Measurements from ENCODE around the gene SELENOO.

Gene SELENOO

GRCh38 chr22:50185375-50186087 lies 15.3 kb upstream of the SELENOO start, which contains the start of gene TRABD:
TSS of gene TRABD (plus strand) at chr22:50185913. CDS start at chr22:50193061, 7,148 bp downstream.
- DNase-seq = peak; percentile 82

DNA sequence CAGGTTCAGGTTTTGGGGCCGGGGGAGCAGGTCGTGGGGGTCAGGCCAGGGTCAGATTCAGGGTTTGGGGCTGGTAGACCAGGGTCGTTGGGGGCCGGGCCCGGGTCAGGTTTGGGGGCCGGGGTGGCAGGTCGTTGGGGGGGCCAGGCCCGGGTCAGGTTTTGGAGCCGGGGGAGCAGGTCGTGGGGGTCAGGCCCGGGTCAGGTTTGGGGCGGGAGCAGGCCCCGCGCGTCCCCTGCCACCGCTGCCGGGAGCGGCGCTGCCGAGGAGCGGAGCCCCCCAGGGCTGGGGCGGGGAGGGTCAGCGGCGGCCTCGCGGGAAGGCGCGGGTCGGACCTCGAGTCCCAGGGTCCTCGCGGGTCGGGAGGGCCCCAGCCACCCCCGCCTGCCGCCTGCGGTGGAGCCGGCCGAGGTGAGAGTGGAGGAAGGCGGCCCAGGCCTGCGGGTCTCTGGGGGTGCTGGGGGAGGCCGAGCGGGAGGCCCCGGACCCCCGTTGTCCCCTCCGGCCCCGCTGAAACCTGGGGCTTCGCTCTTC lies 14.6 kb upstream of the SELENOO start:
- no peak for DNase-seq

DNA sequence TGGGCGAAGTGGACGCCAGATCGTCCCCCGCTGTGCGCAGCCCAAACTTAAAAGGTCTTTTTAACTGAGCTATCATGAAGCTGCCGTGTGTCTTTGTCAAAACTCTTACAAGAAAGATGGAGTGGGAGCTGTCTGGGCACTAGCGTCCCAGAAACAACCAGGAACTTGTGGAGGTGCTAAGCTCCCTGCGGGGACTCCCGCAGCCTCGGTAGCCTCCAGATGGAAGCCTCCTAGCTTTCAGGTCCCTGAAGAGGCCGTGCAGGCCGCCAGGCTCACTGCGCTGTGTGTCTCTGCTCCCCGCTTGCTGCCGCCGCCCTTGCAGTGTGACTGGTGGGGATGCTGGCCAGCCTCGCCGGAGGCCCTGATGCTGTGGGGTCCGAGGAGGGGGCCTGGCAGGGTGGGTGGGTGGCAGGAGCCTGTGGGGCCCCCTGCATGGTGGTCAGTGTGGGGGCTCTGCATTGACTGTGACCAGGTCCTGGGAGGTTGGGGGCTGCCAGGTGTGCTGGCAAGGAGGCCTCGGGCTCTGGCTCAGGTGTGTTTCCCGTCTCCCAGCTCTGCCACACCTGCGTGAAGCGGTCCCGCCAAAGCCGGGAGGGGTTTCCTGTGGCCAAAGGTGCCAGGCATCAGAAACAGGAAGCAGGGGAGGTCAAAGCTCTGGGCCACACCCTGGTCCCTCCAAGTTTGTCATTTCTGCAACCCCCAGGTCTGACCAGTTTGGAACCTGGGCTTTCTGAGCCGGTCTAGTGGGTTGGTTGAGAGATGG lies 13.9 kb upstream of the SELENOO start:
- peak; percentile 36 for DNase-seq

- DNase-seq = no peak
Measured at GRCh38 chr22:50188356-50188755, 12.5 kb upstream of the SELENOO start.

DNA sequence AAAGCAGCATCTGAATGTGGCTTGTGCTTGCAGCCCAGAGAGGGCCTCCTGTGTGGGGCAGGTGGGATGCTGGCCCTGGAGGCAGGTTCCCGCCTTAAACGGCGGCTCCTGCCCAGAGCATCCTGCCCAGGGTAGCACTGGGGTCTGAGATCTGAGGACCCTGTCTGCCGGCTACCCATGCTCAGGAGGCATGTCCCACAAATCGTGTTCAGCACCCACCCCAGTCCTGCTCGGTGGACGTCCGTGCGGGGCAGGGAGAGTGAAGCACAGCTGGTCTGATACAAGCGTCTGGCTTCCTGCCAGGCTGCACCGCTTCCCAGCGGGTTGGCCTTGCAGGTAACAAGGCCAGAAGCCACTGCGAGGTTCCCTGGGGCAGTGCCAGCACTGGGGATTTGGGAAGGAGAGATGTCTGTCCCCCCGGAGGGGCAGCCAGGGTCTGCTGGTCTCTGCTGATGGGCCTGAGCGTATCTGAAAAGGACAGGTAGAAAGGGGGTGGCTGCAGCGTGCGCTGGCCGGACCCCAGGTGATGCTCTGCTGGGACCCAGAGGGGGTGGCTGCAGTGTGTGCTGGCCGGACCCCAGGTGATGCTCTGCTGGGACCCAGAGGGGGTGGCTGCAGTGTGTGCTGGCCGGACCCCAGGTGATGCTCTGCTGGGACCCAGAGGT lies 11.5 kb upstream of the SELENOO start:
- no peak for DNase-seq

DNA sequence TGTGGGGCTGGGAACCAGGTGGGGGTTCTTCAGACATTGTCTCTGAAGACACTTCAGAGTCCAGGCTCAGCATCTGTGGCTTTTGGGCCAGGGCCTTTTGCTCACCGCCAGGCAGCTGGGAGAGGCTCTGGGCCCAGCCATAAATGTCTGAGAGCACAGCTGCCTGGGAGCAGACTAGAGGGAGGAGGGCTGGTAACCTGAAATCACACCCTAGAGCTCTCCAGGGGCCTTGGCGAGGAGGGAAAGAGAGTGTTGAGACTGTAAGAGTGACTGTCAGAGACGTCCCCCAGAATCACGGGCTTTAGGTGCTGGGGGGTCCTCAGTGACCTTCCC lies 11.0 kb upstream of the SELENOO start:
- no peak for DNase-seq

GRCh38 chr22:50190182-50190940 lies 10.4 kb upstream of the SELENOO start:
- DNase-seq = peak; percentile 71

- no peak for DNase-seq
Measured at GRCh38 chr22:50190941-50191741, 9.7 kb upstream of the SELENOO start.

GRCh38 chr22:50192436-50193204 lies 8.2 kb upstream of the SELENOO start:
- DNase-seq = no peak

DNA sequence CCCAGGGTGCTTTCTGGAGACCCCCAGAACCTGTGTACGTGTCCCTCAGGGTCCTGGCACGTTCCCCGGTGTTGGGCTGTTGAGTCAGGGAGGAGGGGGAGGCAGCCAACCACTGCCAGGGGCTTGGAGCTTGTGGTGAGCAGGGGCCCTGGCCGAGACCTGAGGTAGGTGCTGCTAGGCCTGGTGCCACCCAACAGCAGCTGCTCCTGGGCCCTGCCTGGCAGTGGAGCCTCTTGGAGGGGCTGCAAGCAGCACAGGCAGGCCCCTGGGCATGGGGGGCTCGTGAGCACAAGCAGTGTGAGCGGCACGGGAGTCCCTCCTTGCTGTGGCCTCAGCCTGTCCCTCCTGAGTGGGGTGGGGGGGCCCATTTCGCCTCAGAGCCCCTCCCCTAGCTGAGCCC lies 7.2 kb upstream of the SELENOO start:
- no peak for DNase-seq

DNA sequence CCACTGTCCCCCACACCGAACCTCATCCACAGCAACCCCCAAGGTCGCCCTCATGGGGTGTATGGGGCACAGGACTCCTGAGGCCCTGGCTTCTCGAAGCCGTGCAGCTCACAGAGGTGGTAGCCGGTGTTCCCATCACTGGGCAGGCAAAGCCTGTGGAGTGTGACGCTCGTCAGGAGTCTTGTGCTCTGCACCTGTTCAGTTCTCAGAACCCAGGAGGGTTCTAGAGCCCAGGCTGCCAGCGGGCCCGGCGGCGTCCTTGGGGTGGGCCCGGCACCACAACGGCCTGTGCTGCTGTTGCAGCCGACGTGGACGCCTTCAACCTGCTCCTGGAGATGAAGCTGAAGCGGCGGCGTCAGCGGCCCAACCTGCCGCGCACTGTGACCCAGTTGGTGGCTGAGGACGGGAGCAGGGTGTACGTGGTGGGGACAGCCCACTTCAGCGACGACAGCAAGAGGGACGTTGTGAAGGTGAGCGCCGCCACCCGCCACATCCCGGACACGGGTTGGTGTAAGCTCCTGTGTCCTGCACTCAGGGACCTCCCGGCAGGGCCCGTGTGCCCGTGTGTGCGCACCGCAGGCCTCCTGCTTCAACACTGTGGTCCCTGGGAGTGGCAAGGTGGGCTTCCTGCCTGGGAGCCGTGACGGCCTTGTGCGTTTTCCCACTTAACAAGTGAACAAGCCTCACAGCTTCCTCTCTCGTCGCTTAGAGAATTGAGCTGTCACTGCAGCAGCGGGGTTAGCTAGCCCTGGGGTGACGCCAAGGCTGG lies 6.6 kb upstream of the SELENOO start:
- DNase-seq = no peak

- DNase-seq = no peak
Measured at GRCh38 chr22:50196256-50196655, 4.6 kb upstream of the SELENOO start.

DNA sequence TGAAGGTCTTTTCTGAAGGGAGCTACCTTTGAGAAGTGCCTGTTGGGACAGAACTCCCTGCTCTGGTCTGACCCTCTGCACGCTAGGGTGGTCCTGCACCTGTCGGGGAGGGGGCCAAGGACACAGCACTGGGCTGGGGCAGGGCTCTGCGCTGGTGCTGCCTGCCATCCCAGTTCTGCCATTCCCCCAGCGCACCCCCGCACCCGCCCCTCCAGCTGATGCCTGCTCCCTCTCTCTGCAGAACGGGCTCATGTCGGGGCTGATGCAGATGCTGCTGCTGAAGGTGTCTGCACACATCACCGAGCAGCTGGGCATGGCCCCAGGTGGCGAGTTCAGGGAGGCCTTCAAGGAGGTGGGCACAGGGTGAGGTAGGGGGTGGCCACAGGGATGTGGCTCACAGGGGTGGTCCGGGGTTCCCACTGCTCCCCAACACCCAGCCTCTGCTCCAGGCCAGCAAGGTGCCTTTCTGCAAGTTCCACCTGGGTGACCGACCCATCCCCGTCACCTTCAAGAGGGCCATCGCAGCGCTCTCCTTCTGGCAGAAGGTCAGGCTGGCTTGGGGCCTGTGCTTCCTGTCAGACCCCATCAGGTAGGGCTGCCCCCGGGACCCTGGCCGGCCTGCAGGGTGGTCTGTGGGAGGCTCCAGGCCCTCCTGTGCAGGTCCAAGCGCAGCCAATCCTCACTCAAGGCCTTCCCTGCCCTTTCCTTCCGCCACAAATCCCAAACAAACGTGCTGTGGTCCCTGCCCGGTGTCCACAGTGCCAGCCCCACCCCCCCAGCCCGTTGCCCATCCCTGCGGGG lies 3.6 kb upstream of the SELENOO start:
- no peak for DNase-seq

DNA sequence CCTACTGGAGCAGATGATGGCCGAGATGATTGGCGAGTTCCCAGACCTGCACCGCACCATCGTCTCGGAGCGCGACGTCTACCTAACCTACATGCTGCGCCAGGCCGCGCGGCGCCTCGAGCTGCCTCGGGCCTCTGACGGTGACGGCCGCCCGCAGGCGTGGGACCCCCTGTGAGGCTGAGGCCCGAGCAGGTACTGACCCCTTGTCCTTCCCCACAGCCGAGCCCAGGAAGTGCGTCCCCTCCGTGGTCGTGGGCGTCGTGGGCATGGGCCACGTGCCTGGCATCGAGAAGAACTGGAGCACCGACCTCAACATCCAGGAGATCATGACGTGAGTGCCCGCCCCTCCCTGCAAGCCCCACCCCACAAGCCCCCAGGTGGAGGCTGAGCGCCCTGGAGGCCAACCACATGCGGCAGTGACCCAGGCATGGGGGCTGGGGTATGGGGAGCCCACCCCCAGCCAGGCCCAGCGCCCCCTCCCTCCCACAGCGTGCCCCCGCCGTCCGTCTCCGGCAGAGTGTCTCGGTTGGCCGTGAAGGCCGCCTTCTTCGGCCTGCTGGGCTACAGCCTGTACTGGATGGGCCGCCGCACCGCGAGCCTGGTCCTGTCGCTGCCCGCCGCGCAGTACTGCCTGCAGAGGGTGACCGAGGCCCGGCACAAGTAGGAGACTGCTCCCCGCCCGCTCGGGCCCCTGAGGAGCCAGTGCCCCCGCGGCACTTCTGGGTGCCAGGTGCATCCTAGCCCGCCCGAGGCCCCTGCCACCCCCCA lies 2.8 kb upstream of the SELENOO start:
- DNase-seq = no peak

DNA sequence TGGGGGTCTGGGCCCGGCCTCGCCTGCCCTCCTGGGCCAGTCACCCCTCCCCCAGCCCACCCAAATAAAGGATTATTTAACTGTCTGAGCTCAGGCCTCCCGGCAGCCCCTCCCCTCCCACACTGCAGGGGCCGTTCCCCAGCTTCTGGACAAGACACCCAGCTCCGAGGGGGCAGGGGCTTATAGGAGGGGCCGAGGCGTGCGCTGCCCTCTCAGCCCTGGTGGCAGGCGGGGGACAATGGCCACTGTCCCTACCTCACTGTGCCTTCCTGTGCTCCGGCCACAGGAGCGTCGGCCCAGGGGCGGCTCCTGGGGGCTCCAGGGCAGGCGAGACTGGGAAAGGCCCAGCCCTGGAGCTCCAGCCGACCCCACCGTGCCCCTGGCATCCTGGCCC lies 2.2 kb upstream of the SELENOO start:
- no peak for DNase-seq

DNA sequence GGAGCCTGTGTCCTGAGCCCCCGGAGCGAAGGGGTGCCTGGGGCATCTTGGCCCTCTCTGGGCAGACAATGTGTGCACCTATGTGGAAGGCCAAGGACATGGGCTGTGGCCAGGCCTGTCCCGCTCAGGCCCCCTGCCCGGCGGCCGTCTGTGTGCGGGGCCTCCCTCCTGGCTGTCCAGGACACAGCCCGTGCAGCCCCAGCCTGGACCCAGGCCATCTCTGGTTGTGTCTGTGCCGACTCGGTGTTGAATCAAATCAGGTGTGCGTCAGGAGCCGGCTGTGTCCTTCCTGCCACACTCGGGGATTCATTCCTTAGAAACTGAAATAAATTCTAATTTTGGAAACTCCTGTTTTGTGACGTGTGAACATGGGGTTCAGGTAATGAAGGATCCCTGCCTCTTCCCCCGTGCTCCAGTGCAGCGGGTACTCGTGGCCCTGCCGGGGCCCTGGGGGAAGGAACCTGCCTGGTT lies 1.5 kb upstream of the SELENOO start:
- DNase-seq = no peak

DNA sequence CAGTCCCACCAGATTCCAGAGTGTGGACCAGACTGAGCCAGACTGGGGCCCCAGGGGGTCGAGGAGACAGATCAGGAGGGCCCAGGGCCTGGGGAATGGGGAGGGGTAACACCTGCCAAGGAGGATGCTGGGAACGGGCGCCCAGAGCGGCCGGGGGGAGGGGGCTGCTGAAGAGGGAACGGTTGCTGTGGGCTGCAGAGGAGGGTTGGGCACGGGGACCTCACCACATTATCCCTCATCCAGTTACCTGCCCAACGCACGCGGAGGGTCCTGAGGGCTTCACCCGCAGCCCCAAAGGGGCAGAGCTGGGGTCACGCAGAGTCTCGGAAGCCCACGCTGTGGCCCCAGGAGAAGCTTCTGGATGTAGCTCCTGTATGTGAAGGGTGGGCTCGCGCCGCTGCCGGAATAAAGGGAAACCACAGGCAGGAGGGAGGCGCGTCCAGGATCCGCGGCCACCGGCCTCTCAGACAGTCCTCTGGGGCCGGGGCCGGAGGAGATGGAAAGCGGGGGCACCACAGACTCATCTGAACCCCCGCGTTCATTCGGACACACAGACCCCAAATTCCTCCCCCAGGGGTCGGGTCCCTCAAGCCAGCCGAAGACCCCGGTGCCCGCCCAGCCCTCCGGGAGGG lies 866 bp upstream of the SELENOO start:
- peak; percentile 75 for DNase-seq
